IPS-18c (cell line): ENCODE data around the gene TMCO1.
"Not testable (repeated sequence)": the region's sequence is repeated elsewhere in the genome, so short reads cannot be mapped to it uniquely, and the experiment has no call there.

Experiments used
- H3K4me3 ChIP-seq: 2 replicates; pipeline ENCODE4 v1.7.0; 2013; ENCODE audit warnings: low read depth, mild to moderate bottlenecking, low read length, moderate library complexity; ENCODE audit not compliant: insufficient read depth
- H3K9me3 ChIP-seq: one replicate; pipeline ENCODE4 v1.6.1; 2013; ENCODE audit warnings: mild to moderate bottlenecking, low read length, moderate library complexity; ENCODE audit not compliant: control insufficient read depth, insufficient read depth

The TMCO1 gene, protein sequence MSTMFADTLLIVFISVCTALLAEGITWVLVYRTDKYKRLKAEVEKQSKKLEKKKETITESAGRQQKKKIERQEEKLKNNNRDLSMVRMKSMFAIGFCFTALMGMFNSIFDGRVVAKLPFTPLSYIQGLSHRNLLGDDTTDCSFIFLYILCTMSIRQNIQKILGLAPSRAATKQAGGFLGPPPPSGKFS

DNA sequence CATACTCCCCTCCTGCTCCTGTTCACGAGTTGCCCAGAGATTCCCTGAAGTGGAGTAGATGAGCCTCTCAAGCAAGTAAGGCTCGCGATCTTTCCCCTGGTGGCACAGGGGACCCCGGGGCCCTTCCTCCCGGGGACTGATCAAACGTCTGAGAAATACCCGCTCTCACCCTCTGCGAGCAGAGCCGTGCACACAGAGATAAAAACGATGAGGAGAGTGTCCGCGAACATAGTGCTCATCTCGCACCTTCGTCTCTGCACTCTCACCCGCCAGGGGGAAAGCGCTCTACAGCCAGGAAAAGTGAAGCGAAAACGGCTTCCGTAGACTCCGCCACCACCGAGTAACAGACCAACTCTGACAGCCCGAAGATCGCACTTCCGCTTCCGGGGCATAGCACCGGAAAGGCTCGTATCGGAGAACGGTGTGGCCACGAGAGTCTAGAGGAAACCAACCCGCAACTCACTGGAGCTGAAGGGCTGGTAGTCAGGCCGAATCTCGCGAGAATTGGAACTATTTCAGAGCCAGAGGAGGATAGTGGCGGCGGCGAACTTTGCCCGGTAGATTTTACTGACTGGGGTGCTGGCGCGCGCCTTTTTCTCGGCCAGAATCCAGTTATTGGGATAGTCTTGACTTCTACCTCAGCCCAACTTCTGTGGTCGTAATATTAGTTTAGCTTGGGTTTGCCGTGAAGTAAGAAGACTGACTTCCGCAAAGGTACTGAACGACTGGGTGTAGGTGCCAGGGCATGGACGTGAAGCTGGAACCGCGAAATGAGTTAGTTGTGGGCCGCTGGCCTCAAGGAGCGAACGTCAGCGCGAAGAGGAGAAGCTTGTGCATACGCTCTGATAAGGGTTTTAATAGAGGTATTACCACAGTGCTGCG lies at the start of gene TMCO1:
TMCO1 (minus strand) TSS at position 356 of the 882 bp plus-strand sequence; CDS start at position 239, 117 bp downstream.
- peak within 1 kb of the TSS; percentile 58 for H3K4me3 ChIP-seq
- H3K9me3 ChIP-seq, result no peaks in the 10 kb centered on the region

GRCh38 chr1:165816826-165817497 lies 48.3 kb upstream of the TMCO1 start:
- H3K9me3 ChIP-seq, result no peaks in the 10 kb centered on the region
- H3K4me3 ChIP-seq, result no peak overlapping the region

DNA sequence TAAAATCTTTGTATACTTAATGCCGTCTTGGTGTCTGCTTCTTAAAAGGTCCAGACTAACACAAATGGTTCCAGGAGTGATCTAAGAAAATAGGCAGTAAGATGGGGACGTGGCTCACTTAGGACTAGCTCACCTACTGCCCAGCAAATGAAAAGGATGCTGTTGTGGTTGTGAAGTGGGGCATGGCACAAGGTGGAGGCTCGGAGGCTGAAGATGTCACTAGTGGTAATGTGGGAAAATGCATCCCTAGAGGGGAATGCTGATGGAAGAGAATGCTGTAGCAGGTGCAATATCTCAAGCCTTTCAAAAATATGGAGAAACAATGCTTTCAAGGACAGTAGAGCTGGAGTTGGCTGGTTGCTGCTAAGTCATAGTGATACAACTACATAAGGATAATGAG lies 47.5 kb upstream of the TMCO1 start:
- H3K9me3 ChIP-seq, result no peaks in the 10 kb centered on the region

GRCh38 chr1:165815725-165816124 lies 47.1 kb upstream of the TMCO1 start:
- Histone ChIP-seq H3K9me3 (no peaks in the 10 kb centered on the region), H3K4me3 (no peak overlapping the region)

More for the DNA sequence above, 47.5 kb upstream of the TMCO1 start:
- H3K4me3 ChIP-seq, result no peak overlapping the region

GRCh38 chr1:165807613-165808012 lies 38.9 kb upstream of the TMCO1 start:
- H3K9me3 ChIP-seq, result peaks cover 2% of the 10 kb centered on the region

DNA sequence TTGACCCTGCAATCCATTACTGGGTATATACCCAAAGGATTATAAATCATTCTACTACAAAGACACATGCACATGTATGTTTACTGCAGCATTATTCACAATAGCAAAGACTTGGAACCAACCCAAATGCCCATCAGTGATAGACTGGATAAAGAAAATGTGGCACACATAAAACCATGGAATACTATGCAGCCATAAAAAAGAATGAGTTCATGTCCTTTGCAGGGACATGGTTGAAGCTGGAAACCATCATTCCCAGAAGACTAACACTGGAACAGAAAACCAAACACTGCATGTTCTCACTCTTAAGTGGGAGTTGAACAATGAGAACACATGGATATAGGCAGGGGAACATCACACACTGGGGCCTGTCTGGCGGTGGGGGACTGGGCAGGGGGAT lies 35.8 kb upstream of the TMCO1 start:
- not testable (repeated sequence) for H3K9me3 ChIP-seq, H3K4me3 ChIP-seq

More at GRCh38 chr1:165807613-165808012, 38.9 kb upstream of the TMCO1 start:
- H3K4me3 ChIP-seq, result no peak overlapping the region

DNA sequence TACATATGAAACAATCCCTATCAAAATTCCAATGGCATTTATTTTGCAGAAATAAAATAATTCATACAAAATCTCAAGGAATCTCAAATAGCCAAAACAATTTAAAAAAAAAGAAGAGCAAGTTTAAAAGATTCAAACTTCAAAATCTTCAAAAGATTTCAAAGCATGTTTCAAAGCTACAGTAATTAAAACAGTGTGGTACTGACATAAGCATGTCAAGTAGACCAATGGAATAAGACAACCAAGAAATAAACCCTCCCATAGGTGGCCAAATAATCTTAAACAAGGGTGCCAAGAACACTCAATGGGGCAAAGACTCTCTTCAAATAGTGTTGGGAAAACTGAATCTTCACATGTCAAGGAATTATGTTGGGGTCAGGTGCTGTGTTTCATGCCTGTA lies 30.7 kb upstream of the TMCO1 start:
- no peaks in the 10 kb centered on the region for H3K9me3 ChIP-seq
- H3K4me3 ChIP-seq, result no peak overlapping the region

DNA sequence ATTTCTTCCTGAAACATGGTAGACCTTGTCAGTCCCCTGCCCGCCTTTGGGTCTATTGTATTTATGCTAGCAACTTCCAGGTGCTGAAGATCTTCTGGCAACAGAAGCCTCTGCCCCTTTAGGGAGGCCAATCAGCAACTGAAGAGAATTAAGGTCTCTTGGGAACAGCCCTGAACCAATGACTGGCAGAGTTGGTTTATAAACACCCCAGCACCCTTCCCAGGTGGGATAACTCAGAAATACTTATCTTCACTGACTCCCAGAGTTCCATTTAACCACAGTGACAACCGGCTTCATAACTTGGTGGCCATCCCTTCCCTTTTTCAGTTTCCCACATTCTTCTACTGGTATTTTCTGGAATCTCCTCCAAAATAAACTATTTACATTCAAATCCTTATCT lies 27.2 kb upstream of the TMCO1 start:
- Histone ChIP-seq H3K4me3 (no peak overlapping the region), H3K9me3 (no peaks in the 10 kb centered on the region)

DNA sequence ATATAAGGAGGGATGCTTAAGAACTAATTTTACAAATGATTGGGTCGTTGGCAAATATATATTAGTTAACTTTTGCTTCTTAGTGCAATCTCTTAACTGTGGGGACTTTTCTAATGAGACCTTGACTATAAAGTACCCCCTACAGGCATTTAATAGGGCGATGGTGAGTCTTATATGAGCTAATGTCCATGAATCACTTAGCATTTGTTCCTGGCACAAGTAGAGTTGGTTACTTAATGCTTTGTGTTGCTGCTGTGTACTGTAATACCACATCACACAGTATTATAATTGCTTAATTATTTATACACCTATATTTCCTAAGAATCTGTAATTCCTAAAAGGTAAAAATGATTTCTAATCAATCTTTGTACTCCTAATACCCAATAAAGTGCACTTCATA lies 25.3 kb upstream of the TMCO1 start:
- no peaks in the 10 kb centered on the region for H3K9me3 ChIP-seq
- H3K4me3 ChIP-seq, result no peak overlapping the region

DNA sequence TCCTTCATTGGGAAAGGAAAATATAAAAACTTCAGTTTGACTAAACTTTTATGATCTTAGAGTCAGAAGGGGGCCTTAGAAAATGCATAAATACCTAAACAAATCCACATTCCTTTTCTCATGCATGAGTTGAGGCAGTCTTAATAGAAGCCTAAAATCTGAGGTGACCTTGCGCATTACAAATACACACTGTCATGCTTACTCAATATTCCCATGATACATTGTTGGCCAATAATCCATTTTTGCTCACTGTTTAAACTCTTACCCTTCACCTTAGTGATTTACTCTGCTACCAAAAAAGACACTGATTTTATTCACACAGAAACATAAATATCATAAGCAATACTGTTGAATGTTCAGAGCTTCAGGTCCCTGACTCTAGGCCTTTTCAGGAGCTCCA lies 19.1 kb upstream of the TMCO1 start:
- no peak overlapping the region for H3K4me3 ChIP-seq
- peaks cover 3% of the 10 kb centered on the region for H3K9me3 ChIP-seq

GRCh38 chr1:165783519-165783918 lies 14.9 kb upstream of the TMCO1 start:
- not testable (repeated sequence) for H3K9me3 ChIP-seq, H3K4me3 ChIP-seq

DNA sequence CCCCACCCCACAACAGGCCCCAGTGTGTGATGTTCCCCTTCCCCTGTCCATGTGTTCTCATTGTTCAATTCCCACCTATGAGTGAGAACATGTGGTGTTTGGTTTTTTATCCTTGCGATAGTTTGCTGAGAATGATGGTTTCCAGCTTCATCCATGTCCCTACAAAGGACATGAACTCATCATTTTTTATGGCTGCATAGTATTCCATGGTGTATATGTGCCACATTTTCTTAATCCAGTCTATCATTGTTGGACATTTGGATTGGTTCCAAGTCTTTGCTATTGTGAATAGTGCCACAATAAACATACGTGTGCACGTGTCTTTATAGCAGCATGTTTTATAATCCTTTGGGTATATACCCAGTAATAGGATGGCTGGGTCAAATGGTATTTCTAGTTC lies 9.5 kb upstream of the TMCO1 start:
- not testable (repeated sequence) for H3K9me3 ChIP-seq, H3K4me3 ChIP-seq

DNA sequence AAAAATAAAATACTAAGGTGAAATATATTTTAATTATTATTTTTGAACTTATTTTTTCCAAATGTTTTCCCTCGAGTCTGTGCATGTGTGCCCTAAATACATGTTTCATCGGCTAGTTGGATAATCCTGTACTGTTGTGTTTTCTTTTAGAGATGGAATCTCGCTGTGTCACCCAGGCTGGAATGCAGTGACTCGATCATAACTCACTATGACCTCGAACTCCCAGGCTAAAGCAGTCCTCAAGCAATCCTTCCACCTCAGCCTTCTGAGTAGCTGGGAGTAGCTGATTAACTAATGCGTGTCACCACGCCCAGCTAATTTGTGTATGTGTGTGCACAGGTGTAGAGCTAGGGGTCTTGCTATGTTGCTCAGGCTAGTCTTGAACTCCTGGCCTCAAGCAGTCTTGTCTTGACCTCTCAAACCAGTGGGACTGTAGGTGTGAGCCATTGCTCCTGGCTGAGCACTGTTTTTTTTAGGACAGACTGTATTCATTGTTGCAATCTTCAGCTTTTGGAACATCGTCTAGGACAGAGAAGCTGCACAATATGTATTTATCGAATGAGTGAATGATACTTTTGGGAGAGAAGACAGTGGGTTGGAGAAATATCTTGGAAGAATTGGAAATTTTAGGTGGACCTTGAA lies 4.8 kb upstream of the TMCO1 start:
- no peak overlapping the region for H3K4me3 ChIP-seq
- H3K9me3 ChIP-seq, result no peaks in the 10 kb centered on the region

GRCh38 chr1:165772739-165773138 lies 4.1 kb upstream of the TMCO1 start:
- no peak overlapping the region for H3K4me3 ChIP-seq
- H3K9me3 ChIP-seq, result no peaks in the 10 kb centered on the region

- Histone ChIP-seq H3K4me3 (no peak overlapping the region), H3K9me3 (no peaks in the 10 kb centered on the region)
Observed at GRCh38 chr1:165764277-165764676, 4.4 kb downstream of the TMCO1 start.

DNA sequence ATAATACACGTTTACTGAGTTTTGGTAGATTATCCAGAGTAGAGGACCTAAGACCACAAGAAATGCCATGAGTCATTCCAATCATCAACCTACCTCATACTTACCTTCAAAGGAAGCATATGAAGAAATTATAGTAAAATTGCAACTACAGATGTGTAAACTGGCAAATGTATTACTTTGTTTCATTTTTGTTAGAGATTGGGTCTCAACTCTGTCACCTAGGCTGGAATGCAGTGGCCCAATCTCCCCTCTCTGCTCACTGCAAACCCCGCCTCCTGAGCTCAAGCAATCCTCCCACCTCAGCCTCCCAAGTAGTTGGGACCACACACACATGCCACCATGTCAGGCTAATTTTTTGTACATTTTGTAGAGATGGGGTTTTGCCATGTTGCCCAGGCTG lies 5.2 kb downstream of the TMCO1 start:
- Histone ChIP-seq H3K4me3 (no peak overlapping the region), H3K9me3 (no peaks in the 10 kb centered on the region)

DNA sequence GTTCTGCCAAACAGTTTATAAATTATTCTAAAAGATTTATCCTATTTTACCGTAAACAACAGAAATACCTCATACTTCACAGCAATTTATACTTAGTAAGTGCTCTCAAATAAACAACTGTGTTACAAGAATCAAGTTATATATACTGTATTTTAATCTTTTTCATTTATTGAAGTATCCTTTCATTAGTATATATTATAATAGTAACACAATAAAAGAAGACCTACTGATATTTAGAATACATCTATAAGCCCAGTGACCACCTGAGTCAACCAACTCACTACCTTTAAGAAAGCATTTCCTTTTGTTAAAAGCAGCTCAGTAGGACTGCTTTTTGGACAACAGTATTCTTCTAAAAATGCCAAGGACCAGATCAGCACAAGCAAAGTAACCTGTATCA lies 5.9 kb downstream of the TMCO1 start:
- Histone ChIP-seq H3K4me3 (no peak overlapping the region), H3K9me3 (no peaks in the 10 kb centered on the region)

DNA sequence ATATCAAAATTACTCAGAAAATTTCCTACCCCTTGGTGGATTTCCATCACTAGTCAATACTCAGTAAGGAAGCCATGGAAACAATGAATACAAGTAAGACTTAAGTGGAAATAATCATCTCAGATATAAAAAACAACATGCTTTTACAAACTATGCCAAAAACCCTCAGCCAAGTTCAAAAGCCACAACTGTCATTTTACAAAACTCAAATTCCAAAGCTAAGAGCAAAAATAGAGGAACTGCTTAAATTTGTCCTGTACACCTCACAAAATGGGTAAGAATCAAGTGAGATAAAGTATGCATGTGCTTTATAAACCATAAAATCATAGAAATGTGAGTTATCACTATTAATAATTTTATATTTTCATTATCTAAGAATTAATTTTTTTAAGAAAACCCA lies 9.6 kb downstream of the TMCO1 start:
- no peaks in the 10 kb centered on the region for H3K9me3 ChIP-seq
- no peak overlapping the region for H3K4me3 ChIP-seq
